IMR-90 (cell line): ENCODE results near the gene IQCE. TPM values are rescaled to one million over a fixed set of nuclear protein-coding genes. Genes with fewer than 3 reads are reported as not detected.

ENCODE experiments used
- ATAC-seq: fragments of 200-7000 bp; cut with Tn5 transposase; 2 replicates; pipeline ENCODE4 v1.9.1; 2020; ENCODE audit warnings: low read depth, mild to moderate bottlenecking, moderate library complexity
- BruUV-seq: library from RNA; stranded (reverse); fragments of 400-500 nt; replicated peaks from 2 replicates; lab custom pipeline; 2021; lab: Mats Ljungman, UMichigan
- CTCF ChIA-PET: fragments of 300-600 bp; formaldehyde crosslinking; extraction: SDS; loops from one replicate; lab custom pipeline; 2021; ENCODE audit warnings: antibody characterized with exemption; lab: Yijun Ruan, JAX
- POLR2A ChIA-PET: fragments of 300-600 bp; sonication (Branson Sonifier 250); formaldehyde crosslinking; loops from one replicate; lab custom pipeline; 2022; ENCODE audit warnings: antibody characterized with exemption; ENCODE audit not compliant: unreplicated experiment; lab: Charles Lee
- DNase-seq: peaks from one replicate; pipeline ENCODE4 v3.0.0; 2013
- H2AFZ ChIP-seq: replicated peaks from 2 replicates; pipeline ENCODE3; 2013; ENCODE audit warnings: low read length, mild to moderate bottlenecking; ENCODE audit not compliant: poor library complexity
- H2AK5ac ChIP-seq: 2 replicates; pipeline ENCODE4 v1.6.1; 2013; ENCODE audit warnings: low read depth, low read length, inconsistent platforms
- H2AK9ac ChIP-seq: replicated peaks from 2 replicates; pipeline ENCODE3; 2013; ENCODE audit warnings: mild to moderate bottlenecking, low read depth, low read length, moderate library complexity; ENCODE audit not compliant: poor library complexity
- H2BK120ac ChIP-seq: 2 replicates; pipeline ENCODE4 v1.6.1; 2013; ENCODE audit warnings: low read depth, low read length, inconsistent platforms
- H2BK15ac ChIP-seq: 3 replicates; pipeline ENCODE4 v1.6.1; 2013; ENCODE audit warnings: low read depth, low read length, inconsistent platforms
- H2BK20ac ChIP-seq: 2 replicates; pipeline ENCODE4 v1.6.1; 2013; ENCODE audit warnings: low read depth, mild to moderate bottlenecking, inconsistent platforms, low read length, moderate library complexity
- H2BK5ac ChIP-seq: 2 replicates; pipeline ENCODE4 v1.6.1; 2013; ENCODE audit warnings: mild to moderate bottlenecking, low read depth, low read length, inconsistent platforms; ENCODE audit not compliant: poor library complexity, severe bottlenecking
- H3K14ac ChIP-seq: replicated peaks from 2 replicates; pipeline ENCODE4 v1.6.1; 2013; ENCODE audit warnings: low read depth, low read length, inconsistent platforms
- H3K18ac ChIP-seq: 2 replicates; pipeline ENCODE4 v1.6.1; 2013; ENCODE audit warnings: low read depth, low read length, control low read depth
- H3K23ac ChIP-seq: 2 replicates; pipeline ENCODE4 v1.6.1; 2013; ENCODE audit warnings: low read depth, low read length, inconsistent platforms
- H3K27ac ChIP-seq: 2 replicates; pipeline ENCODE4 v1.5.1; 2013; ENCODE audit warnings: mild to moderate bottlenecking, control low read depth, low read length; ENCODE audit not compliant: insufficient read depth
- H3K27me3 ChIP-seq: 2 replicates; pipeline ENCODE4 v1.6.1; 2013; ENCODE audit warnings: low read length; ENCODE audit not compliant: control insufficient read depth, insufficient read depth
- H3K36me3 ChIP-seq: 2 replicates; pipeline ENCODE4 v1.6.1; 2013; ENCODE audit warnings: low read length, mixed read lengths; ENCODE audit not compliant: control insufficient read depth, insufficient read depth
- H3K4ac ChIP-seq: 2 replicates; pipeline ENCODE4 v1.6.1; 2013; ENCODE audit warnings: low read depth, low read length, inconsistent platforms
- H3K4me1 ChIP-seq: 2 replicates; pipeline ENCODE4 v1.6.1; 2013; ENCODE audit warnings: low read length, mixed read lengths; ENCODE audit not compliant: control insufficient read depth, insufficient read depth
- H3K4me2 ChIP-seq: 2 replicates; pipeline ENCODE4 v1.6.1; 2013; ENCODE audit warnings: low read depth, mild to moderate bottlenecking, control low read depth, low read length, moderate library complexity
- H3K4me3 ChIP-seq: 2 replicates; pipeline ENCODE4 v1.5.1; 2013; ENCODE audit warnings: low read depth, mild to moderate bottlenecking, control low read depth, low read length, moderate library complexity; ENCODE audit not compliant: insufficient read depth
- H3K56ac ChIP-seq: 2 replicates; pipeline ENCODE4 v1.6.1; 2013; ENCODE audit warnings: low read length, inconsistent platforms; ENCODE audit not compliant: insufficient read depth; ENCODE audit errors: extremely low read depth
- H3K79me1 ChIP-seq, 2 experiments: 2 replicates each; pipeline ENCODE4 v1.6.1; 2013; ENCODE audit warnings: low read length in 2 of 2, inconsistent platforms in 1 of 2, low read depth in 1 of 2
- H3K9ac ChIP-seq: 2 replicates; pipeline ENCODE4 v1.6.1; 2013; ENCODE audit warnings: low read depth, low read length, control low read depth
- H3K9me1 ChIP-seq: 2 replicates; pipeline ENCODE4 v1.6.1; 2013; ENCODE audit warnings: low read length, inconsistent platforms; ENCODE audit not compliant: insufficient read depth
- H3K9me3 ChIP-seq: 2 replicates; pipeline ENCODE4 v1.6.1; 2013; ENCODE audit warnings: low read length; ENCODE audit not compliant: control insufficient read depth, insufficient read depth
- H4K20me1 ChIP-seq: 2 replicates; pipeline ENCODE4 v1.6.1; 2013; ENCODE audit warnings: low read length, inconsistent platforms; ENCODE audit not compliant: insufficient read depth
- H4K5ac ChIP-seq: 2 replicates; pipeline ENCODE4 v1.6.1; 2013; ENCODE audit warnings: mild to moderate bottlenecking, low read depth, low read length, control low read depth
- H4K8ac ChIP-seq, 2 experiments: 2 replicates each; pipeline ENCODE4 v1.6.1; 2013; ENCODE audit warnings: low read depth in 2 of 2, low read length in 2 of 2, control low read depth in 1 of 2, inconsistent platforms in 1 of 2
- H4K91ac ChIP-seq: 2 replicates; pipeline ENCODE4 v1.6.1; 2013; ENCODE audit warnings: low read depth, low read length, inconsistent platforms; ENCODE audit not compliant: insufficient read depth
- BHLHE40 ChIP-seq: fragments of 150-350 bp; IDR thresholded peaks from 2 replicates; pipeline ENCODE4 v1.6.1; 2016; ENCODE audit warnings: mild to moderate bottlenecking, low read depth, low read length
- CHD1 ChIP-seq: IDR thresholded peaks from 2 replicates; pipeline ENCODE4 v1.6.1; 2012; ENCODE audit warnings: low read depth, low read length, improper control_type of control experiment
- RAD21 ChIP-seq: IDR thresholded peaks from 2 replicates; pipeline ENCODE4 v1.6.1; 2012; ENCODE audit warnings: low read length, improper control_type of control experiment
- RCOR1 ChIP-seq: IDR thresholded peaks from 2 replicates; pipeline ENCODE4 v1.6.1; 2012; ENCODE audit warnings: mild to moderate bottlenecking, low read length, improper control_type of control experiment; ENCODE audit not compliant: insufficient replicate concordance
- RFX5 ChIP-seq: IDR thresholded peaks from 2 replicates; pipeline ENCODE4 v1.8.0; 2012; ENCODE audit warnings: low read depth, mild to moderate bottlenecking, low read length, moderate library complexity
- WGBS, 2 experiments: methylation state at CpG; one replicate each; pipeline versions ENCODE4 v1.1.5 to v1.1.7; 2013; ENCODE audit warnings: missing lambda C conversion rate in 2 of 2; ENCODE audit not compliant: insufficient read length in 1 of 2; ENCODE audit errors: extremely low coverage in 2 of 2; 5-methylcytosine and 5-hydroxymethylcytosine counted together
- dilution Hi-C: fragments of 300-500 bp; cut with HindIII; formaldehyde crosslinking; loops from one replicate; pipeline ENCODE4 v1.14.3; 2018; ENCODE audit warnings: low sequenced_read_pairs; ENCODE audit not compliant: unreplicated experiment
- in situ Hi-C: fragments of 300-500 bp; cut with MboI; formaldehyde crosslinking; loops from 3 replicates; pipeline ENCODE4 v1.14.3; 2019; ENCODE audit warnings: low sequenced_read_pairs, inconsistent platforms, mixed read lengths
- intact Hi-C: fragments of 100-400 bp; cut with micrococcal nuclease; formaldehyde crosslinking; loops from 2 replicates; pipeline ENCODE4 v1.10.0; 2022
- polyA plus RNA-seq, 3 experiments: library from polyadenylated mRNA; depleted of rRNA; stranded (reverse); fragments of >200 nt; gene quantifications; 2 replicates each; pipeline ENCODE4 v1.2.3, GENCODE V29; 2012; ENCODE audit warnings: low replicate concordance in 1 of 3
- total RNA-seq: library from RNA; depleted of rRNA; stranded (reverse); fragments of >200 nt; gene quantifications from 2 replicates; pipeline ENCODE4 v1.2.3, GENCODE V29; 2012
- TF ChIP-seq, protein P1 (sequence below): conservative IDR thresholded peaks from 2 replicates; pipeline ENCODE4 v1.5.1; 2012; ENCODE audit warnings: mild to moderate bottlenecking, low read depth, low read length, improper control_type of control experiment

Gene IQCE
- total and polyA plus RNA-seq, 2 of the 4 experiments (the other 2 are of a cell fraction) = 5.0 to 6.3 TPM

DNA sequence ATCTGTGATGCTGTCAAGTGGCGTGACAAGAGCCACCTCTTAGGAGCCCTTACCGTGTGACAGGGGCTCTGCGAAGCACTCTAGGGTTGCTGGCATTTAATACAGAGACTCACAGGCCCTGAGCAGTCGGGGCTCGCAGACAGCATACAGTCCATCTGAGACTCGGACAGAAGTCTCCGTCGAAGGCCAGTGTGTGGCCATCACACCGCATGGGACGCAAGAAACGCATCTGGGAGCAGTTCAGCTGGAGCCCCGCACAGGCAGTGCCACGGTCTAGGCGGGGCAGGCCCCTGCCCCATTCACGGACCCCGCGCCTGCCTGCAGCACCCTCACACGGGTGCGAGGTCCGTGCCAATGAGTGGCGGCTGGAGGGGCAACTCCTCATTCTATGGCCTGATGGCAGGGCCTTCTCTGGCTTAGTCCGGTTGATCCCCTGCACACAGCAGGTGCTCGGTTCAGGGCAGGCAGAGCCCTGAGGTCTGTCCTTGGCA is 33.6 kb downstream of the IQCE start:
- Histone ChIP-seq H3K4me1 (no peaks in the 10 kb centered on the region), H3K9ac (no peak overlapping the region), H2AFZ (no peak overlapping the region), H3K27me3 (no peaks in the 10 kb centered on the region), H4K5ac (no peak overlapping the region), H3K23ac (no peak overlapping the region), H2BK5ac (no peak overlapping the region), H3K4me2 (no peak overlapping the region), H3K9me3 (no peaks in the 10 kb centered on the region), H3K9me1 (no peaks in the 10 kb centered on the region), H3K56ac (no peak overlapping the region), H3K79me1 (no peaks in the 10 kb centered on the region), H3K18ac (no peak overlapping the region), H3K4me3 (no peak overlapping the region), H2AK5ac (no peak overlapping the region), H2BK15ac (no peak overlapping the region), H4K8ac (no peak overlapping the region), H3K14ac (no peak overlapping the region), H3K4ac (no peak overlapping the region), H4K20me1 (no peaks in the 10 kb centered on the region), H2BK20ac (no peak overlapping the region), H2BK120ac (no peak overlapping the region), H2AK9ac (peak overlapping the region; percentile 42), H3K36me3 (peaks cover 39% of the 10 kb centered on the region), H4K91ac (no peak overlapping the region), H3K27ac (no peak overlapping the region)
- dilution Hi-C loops = no loop called here
- CTCF ChIA-PET = no interaction called here
- no TSS peak for BruUV-seq
- POLR2A ChIA-PET = no interaction called here
- DNase-seq (no peak), ATAC-seq (no peak)
- WGBS, 2 experiments = 93% methylated on average over 17 of the region's 23 CpGs; no CpG with 5 or more reads in 1 of the 2 experiments
- in situ Hi-C loops = no loop called here
- intact Hi-C loops = no loop called here
- TF ChIP-seq CHD1 = no peak
- TF ChIP-seq RFX5 = no peak
- TF ChIP-seq RCOR1 = no peak
- TF ChIP-seq RAD21 = no peak
- no peak for TF ChIP-seq BHLHE40
- TF ChIP-seq, protein P1, sequence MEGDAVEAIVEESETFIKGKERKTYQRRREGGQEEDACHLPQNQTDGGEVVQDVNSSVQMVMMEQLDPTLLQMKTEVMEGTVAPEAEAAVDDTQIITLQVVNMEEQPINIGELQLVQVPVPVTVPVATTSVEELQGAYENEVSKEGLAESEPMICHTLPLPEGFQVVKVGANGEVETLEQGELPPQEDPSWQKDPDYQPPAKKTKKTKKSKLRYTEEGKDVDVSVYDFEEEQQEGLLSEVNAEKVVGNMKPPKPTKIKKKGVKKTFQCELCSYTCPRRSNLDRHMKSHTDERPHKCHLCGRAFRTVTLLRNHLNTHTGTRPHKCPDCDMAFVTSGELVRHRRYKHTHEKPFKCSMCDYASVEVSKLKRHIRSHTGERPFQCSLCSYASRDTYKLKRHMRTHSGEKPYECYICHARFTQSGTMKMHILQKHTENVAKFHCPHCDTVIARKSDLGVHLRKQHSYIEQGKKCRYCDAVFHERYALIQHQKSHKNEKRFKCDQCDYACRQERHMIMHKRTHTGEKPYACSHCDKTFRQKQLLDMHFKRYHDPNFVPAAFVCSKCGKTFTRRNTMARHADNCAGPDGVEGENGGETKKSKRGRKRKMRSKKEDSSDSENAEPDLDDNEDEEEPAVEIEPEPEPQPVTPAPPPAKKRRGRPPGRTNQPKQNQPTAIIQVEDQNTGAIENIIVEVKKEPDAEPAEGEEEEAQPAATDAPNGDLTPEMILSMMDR = no peak
